ENCODE results near the gene CEP78.

DNA sequence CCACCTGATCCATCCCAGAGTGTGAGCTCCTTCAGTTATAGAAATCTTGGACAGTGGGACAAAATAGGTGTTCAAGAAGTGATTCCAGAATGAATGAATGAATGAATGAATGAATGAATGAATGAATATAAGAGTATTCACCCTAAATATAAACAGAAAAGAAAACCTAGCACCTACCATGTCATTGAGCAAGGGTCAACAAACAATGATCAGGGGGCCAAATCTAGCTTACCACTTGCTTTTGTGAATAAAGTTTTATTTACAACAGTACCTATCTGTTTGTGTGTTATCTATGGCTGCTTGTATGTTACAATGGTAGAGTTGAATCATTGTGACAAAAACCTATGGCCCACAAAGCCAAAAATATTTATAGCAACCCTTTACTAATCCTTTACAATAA lies 43.9 kb upstream of the CEP78 start:
- no peak for TF ChIP-seq POLR2A (IDR thresholded peaks at IDR 0.05; ENCODE audit: extremely low read depth, insufficient read length)
- TF ChIP-seq, protein P1, sequence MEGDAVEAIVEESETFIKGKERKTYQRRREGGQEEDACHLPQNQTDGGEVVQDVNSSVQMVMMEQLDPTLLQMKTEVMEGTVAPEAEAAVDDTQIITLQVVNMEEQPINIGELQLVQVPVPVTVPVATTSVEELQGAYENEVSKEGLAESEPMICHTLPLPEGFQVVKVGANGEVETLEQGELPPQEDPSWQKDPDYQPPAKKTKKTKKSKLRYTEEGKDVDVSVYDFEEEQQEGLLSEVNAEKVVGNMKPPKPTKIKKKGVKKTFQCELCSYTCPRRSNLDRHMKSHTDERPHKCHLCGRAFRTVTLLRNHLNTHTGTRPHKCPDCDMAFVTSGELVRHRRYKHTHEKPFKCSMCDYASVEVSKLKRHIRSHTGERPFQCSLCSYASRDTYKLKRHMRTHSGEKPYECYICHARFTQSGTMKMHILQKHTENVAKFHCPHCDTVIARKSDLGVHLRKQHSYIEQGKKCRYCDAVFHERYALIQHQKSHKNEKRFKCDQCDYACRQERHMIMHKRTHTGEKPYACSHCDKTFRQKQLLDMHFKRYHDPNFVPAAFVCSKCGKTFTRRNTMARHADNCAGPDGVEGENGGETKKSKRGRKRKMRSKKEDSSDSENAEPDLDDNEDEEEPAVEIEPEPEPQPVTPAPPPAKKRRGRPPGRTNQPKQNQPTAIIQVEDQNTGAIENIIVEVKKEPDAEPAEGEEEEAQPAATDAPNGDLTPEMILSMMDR (IDR thresholded peaks at IDR 0.05; ENCODE audit: low read depth, low read length) = no peak
